Transverse colon (tissue), 4 donors: ENCODE results near the gene ZCCHC9. TPM values are rescaled to one million over a fixed set of nuclear protein-coding genes. Genes with fewer than 3 reads are reported as not detected.

ENCODE experiments used
- DNase-seq: peaks from one replicate; pipeline ENCODE4 v3.0.0-alpha.2; 2019
- H3K27ac ChIP-seq, 4 donors: fragments of 200-600 bp; sonication (generic); 2 replicates each; pipeline ENCODE4 v1.5.1; 2016 to 2018; ENCODE audit warnings: inconsistent platforms in 4 of 4
- H3K27me3 ChIP-seq: fragments of 200-600 bp; sonication (generic); 2 replicates; pipeline ENCODE4 v1.5.1; 2017; ENCODE audit warnings: inconsistent platforms
- H3K36me3 ChIP-seq, 4 donors: fragments of 200-600 bp; sonication (generic); 2 replicates each; pipeline ENCODE4 v1.5.1; 2017 to 2019; ENCODE audit warnings: inconsistent platforms in 4 of 4
- H3K4me1 ChIP-seq, 4 donors: fragments of 200-600 bp; sonication (generic); 2 replicates each; pipeline ENCODE4 v1.5.1; 2017 to 2020; ENCODE audit warnings: inconsistent platforms in 4 of 4
- H3K4me3 ChIP-seq, 4 donors: fragments of 200-600 bp; sonication (generic); 1 replicate in 1 of 4; 2 replicates in 3 of 4; pipeline versions ENCODE4 v1.5.1 to v1.6.1; 2017 to 2019; ENCODE audit warnings: inconsistent platforms in 4 of 4
- H3K9me3 ChIP-seq, 2 donors: fragments of 200-600 bp; sonication (generic); 2 replicates each; pipeline ENCODE4 v1.5.1; 2017 to 2019; ENCODE audit warnings: inconsistent platforms in 2 of 2
- EP300 ChIP-seq: sonication (generic); formaldehyde crosslinking; IDR thresholded peaks from one replicate; pipeline ENCODE4 v1.6.1; 2017; ENCODE audit warnings: antibody characterized with exemption, low read depth
- POLR2A ChIP-seq: fragments of 450-650 bp; IDR thresholded peaks from one replicate; pipeline ENCODE4 v1.6.1; 2016; ENCODE audit warnings: antibody characterized with exemption, mild to moderate bottlenecking, moderate library complexity
- POLR2AphosphoS5 ChIP-seq, 3 donors: sonication (generic); formaldehyde crosslinking; IDR thresholded peaks; one replicate each; pipeline ENCODE4 v1.6.1; 2016; ENCODE audit warnings: antibody characterized with exemption in 3 of 3
- WGBS, 2 donors: methylation state at CpG; one replicate each; pipeline ENCODE4 v1.1.5; 2018; ENCODE audit warnings: low coverage in 1 of 2; 5-methylcytosine and 5-hydroxymethylcytosine counted together
- in situ Hi-C, 4 donors: fragments of 200-750 bp; cut with MboI; loops; one replicate each; pipeline versions ENCODE4 v1.15.0 to v1.15.1; 2017; ENCODE audit warnings: low sequenced_read_pairs in 3 of 4, low pct_ligation_motif_present in 1 of 4, low pct_unique_long_range_greater_than_20kb in 1 of 4
- intact Hi-C: fragments of 100-400 bp; cut with DNase I; formaldehyde crosslinking; loops from one replicate; pipeline ENCODE4 v1.15.1; 2023; ENCODE audit warnings: low total_unique reads
- total RNA-seq, 4 donors: library from RNA; depleted of rRNA; stranded (reverse); fragments of >200 nt; gene quantifications; one replicate each; pipeline ENCODE4 v1.1.0, GENCODE V29; 2016
- TF ChIP-seq, protein P1 (sequence below), 5 experiments: fragments of 200-600 bp in 3 of 5; fragments of 450-650 bp in 2 of 5; sonication (generic) in 3 of 5; IDR thresholded peaks; 1 replicate in 2 of 5; 2 replicates in 3 of 5; pipeline ENCODE4 v1.5.1; 2016 to 2017; ENCODE audit warnings: antibody characterized with exemption in 5 of 5, inconsistent platforms in 3 of 5, mild to moderate bottlenecking in 2 of 5, moderate library complexity in 1 of 5

The ZCCHC9 gene
- total RNA-seq, 4 donors from 2014 or later: 9.7 to 30.3 (median 17.0) TPM

- intact Hi-C loops: no loop called here
- Histone ChIP-seq H3K27me3 (no peaks in the 10 kb centered on the region), H3K9me3 (no peaks in the 10 kb centered on the region), H3K27ac (no peak overlapping the region), H3K4me3 (no peak overlapping the region), H3K36me3 (no peaks in the 10 kb centered on the region), H3K4me1 (peaks cover 0 to 14% (median 0%) of the 10 kb centered on the region in 4 donors)
- TF ChIP-seq POLR2AphosphoS5 (IDR thresholded peaks at IDR 0.05): no peak
- no peak for TF ChIP-seq POLR2A
- TF ChIP-seq, protein P1, sequence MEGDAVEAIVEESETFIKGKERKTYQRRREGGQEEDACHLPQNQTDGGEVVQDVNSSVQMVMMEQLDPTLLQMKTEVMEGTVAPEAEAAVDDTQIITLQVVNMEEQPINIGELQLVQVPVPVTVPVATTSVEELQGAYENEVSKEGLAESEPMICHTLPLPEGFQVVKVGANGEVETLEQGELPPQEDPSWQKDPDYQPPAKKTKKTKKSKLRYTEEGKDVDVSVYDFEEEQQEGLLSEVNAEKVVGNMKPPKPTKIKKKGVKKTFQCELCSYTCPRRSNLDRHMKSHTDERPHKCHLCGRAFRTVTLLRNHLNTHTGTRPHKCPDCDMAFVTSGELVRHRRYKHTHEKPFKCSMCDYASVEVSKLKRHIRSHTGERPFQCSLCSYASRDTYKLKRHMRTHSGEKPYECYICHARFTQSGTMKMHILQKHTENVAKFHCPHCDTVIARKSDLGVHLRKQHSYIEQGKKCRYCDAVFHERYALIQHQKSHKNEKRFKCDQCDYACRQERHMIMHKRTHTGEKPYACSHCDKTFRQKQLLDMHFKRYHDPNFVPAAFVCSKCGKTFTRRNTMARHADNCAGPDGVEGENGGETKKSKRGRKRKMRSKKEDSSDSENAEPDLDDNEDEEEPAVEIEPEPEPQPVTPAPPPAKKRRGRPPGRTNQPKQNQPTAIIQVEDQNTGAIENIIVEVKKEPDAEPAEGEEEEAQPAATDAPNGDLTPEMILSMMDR (IDR thresholded peaks at IDR 0.05): no peak
- no peak for TF ChIP-seq EP300
- WGBS, 2 donors: 72 to 100% methylated on average over 3 to 4 of the region's 4 CpGs
- DNase-seq: no peak
- in situ Hi-C loops: no loop called here
Observed at GRCh38 chr5:81349161-81349560, 47.8 kb downstream of the ZCCHC9 start.

DNA sequence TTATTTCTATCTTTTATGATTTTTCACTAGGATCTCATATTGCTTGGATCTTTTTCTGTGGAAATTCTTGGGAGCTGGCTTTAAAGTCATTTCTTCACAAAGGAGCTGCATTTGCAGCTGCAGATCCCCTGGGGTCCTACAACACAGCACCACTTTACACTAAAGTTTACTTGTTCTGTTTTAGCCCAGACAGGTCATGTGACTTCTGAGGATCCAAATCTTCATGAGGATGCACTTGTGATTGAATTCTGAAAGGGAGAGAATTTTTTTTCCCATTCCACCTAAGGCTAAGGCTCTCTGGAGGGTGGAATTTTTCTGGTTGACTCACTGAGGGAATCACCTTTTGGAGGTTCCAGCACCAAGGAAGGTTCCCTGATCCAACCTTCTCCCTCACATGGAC, 49.1 kb downstream of the ZCCHC9 start:
- no peak for DNase-seq
- Histone ChIP-seq H3K9me3 (no peaks in the 10 kb centered on the region), H3K4me1 (peaks cover 0 to 16% (median 0%) of the 10 kb centered on the region in 4 donors), H3K36me3 (no peaks in the 10 kb centered on the region), H3K4me3 (no peak overlapping the region), H3K27ac (no peak overlapping the region), H3K27me3 (no peaks in the 10 kb centered on the region)
- intact Hi-C loops: no loop called here
- TF ChIP-seq, protein P1 (IDR thresholded peaks at IDR 0.05): no peak
- TF ChIP-seq POLR2AphosphoS5 (IDR thresholded peaks at IDR 0.05): no peak
- TF ChIP-seq POLR2A: no peak
- TF ChIP-seq EP300: no peak
- in situ Hi-C loops: no loop called here

DNA sequence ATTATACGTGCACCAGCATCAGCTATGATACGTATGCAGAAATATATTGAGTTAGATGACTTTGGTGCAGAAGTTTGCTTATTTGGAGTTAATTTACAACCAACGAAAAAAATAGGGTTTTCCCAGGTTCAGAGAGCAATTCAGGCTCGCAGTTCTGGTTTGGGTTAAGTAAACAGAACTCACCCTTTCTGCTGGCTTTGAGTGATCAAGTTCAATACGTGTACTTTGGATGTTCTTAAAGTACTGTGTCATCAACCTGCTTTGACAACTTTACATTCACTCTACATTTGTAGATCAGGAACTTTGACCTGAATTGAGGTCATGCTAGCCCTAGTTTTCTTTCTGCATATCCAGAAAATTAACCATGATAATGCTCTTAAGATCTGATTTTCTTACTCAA, 51.8 kb downstream of the ZCCHC9 start:
- 17 to 33% methylated on average over 5 of the region's 5 CpGs for WGBS, 2 donors
- DNase-seq: no peak
- no peak overlapping the region for H3K27ac ChIP-seq

GRCh38 chr5:81354093-81354492, 52.7 kb downstream of the ZCCHC9 start:
- no peak for DNase-seq
- H3K4me3 ChIP-seq: no peak overlapping the region
- H3K36me3 ChIP-seq: no peaks in the 10 kb centered on the region
- in situ Hi-C loops (no loop called here), intact Hi-C loops (no loop called here)
- TF ChIP-seq, protein P1 (IDR thresholded peaks at IDR 0.05): no peak
- TF ChIP-seq POLR2A: no peak
- no peak for TF ChIP-seq POLR2AphosphoS5 (IDR thresholded peaks at IDR 0.05)
- no peak for TF ChIP-seq EP300
- 0 to 63% methylated on average over 1 to 2 of the region's 2 CpGs for WGBS, 2 donors
- no peaks in the 10 kb centered on the region for H3K27me3 ChIP-seq
- no peaks in the 10 kb centered on the region for H3K9me3 ChIP-seq
- H3K4me1 ChIP-seq: peaks cover 0 to 16% (median 0%) of the 10 kb centered on the region in 4 donors
- H3K27ac ChIP-seq: no peak overlapping the region

More for the DNA sequence above, 51.8 kb downstream of the ZCCHC9 start:
- no peak overlapping the region for H3K4me3 ChIP-seq
- H3K4me1 ChIP-seq: peaks cover 0 to 16% (median 0%) of the 10 kb centered on the region in 4 donors
- no peaks in the 10 kb centered on the region for H3K27me3 ChIP-seq
- H3K36me3 ChIP-seq: no peaks in the 10 kb centered on the region
- TF ChIP-seq POLR2A (no peak), EP300 (no peak), POLR2AphosphoS5 (IDR thresholded peaks at IDR 0.05) (no peak)
- TF ChIP-seq, protein P1 (IDR thresholded peaks at IDR 0.05): no peak
- H3K9me3 ChIP-seq: no peaks in the 10 kb centered on the region
- intact Hi-C loops: no loop called here
- in situ Hi-C loops: no loop called here
